ENCODE measurements around the gene COL7A1. TPM values are rescaled to one million over a fixed set of nuclear protein-coding genes. Genes with fewer than 3 reads are reported as not detected.

Gene COL7A1
- total RNA-seq, 1 experiment from 2014 or later: 40.0 TPM

DNA sequence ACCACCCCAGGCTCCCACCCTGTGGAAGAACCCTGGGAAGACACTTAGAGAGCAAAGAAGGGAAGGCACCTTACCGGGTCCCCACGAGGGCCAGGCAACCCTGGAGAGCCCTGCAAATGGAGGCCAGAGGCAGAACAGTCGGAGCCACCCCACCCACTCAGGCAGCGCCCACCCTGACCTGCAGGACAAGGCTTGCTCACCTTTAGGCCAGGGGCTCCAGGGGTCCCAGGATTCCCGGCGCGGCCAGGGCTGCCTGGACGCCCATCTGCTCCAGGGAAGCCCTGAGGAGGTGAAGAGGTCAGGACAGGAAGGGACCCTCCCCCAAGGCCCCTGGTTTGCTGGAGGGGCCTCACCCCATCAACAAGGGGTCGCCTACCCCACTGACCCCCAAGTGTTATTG lies 10.3 kb downstream of the COL7A1 start:
- Histone ChIP-seq H3K9me3 (ENCODE audit: control insufficient read depth, insufficient read depth, low read depth, low read length) (no peaks in the 10 kb centered on the region), H3K27ac (ENCODE audit: low read length) (no peak overlapping the region), H3K36me3 (ENCODE audit: control insufficient read depth, insufficient read depth, low read length) (no peaks in the 10 kb centered on the region), H3K27me3 (ENCODE audit: control insufficient read depth, insufficient read depth, low read length) (no peaks in the 10 kb centered on the region), H3K4me1 (ENCODE audit: control insufficient read depth, insufficient read depth, low read length) (no peaks in the 10 kb centered on the region), H3K4me3 (ENCODE audit: low read depth in 2 of 2, low read length in 2 of 2) (no peak overlapping the region)
- ChIA-PET POLR2A (no interaction called here), CTCF (no interaction called here)
- DNase-seq (ENCODE audit: low read depth, low spot score) (no peak), ATAC-seq (no peak)
- TF ChIP-seq, protein P1, sequence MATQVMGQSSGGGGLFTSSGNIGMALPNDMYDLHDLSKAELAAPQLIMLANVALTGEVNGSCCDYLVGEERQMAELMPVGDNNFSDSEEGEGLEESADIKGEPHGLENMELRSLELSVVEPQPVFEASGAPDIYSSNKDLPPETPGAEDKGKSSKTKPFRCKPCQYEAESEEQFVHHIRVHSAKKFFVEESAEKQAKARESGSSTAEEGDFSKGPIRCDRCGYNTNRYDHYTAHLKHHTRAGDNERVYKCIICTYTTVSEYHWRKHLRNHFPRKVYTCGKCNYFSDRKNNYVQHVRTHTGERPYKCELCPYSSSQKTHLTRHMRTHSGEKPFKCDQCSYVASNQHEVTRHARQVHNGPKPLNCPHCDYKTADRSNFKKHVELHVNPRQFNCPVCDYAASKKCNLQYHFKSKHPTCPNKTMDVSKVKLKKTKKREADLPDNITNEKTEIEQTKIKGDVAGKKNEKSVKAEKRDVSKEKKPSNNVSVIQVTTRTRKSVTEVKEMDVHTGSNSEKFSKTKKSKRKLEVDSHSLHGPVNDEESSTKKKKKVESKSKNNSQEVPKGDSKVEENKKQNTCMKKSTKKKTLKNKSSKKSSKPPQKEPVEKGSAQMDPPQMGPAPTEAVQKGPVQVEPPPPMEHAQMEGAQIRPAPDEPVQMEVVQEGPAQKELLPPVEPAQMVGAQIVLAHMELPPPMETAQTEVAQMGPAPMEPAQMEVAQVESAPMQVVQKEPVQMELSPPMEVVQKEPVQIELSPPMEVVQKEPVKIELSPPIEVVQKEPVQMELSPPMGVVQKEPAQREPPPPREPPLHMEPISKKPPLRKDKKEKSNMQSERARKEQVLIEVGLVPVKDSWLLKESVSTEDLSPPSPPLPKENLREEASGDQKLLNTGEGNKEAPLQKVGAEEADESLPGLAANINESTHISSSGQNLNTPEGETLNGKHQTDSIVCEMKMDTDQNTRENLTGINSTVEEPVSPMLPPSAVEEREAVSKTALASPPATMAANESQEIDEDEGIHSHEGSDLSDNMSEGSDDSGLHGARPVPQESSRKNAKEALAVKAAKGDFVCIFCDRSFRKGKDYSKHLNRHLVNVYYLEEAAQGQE (IDR thresholded peaks at IDR 0.05; ENCODE audit: insufficient read depth in 1 of 2, low read depth in 2 of 2, low read length in 1 of 2): no peak
- TF ChIP-seq TCF7L2 (IDR thresholded peaks at IDR 0.05; ENCODE audit: low read depth, low read length) (no peak), POLR2AphosphoS5 (IDR thresholded peaks at IDR 0.05; ENCODE audit: low read depth, low read length) (no peak), SIN3A (IDR thresholded peaks at IDR 0.05; ENCODE audit: borderline replicate concordance, insufficient read depth, low read depth, low read length) (no peak)
- TF ChIP-seq, protein P2, sequence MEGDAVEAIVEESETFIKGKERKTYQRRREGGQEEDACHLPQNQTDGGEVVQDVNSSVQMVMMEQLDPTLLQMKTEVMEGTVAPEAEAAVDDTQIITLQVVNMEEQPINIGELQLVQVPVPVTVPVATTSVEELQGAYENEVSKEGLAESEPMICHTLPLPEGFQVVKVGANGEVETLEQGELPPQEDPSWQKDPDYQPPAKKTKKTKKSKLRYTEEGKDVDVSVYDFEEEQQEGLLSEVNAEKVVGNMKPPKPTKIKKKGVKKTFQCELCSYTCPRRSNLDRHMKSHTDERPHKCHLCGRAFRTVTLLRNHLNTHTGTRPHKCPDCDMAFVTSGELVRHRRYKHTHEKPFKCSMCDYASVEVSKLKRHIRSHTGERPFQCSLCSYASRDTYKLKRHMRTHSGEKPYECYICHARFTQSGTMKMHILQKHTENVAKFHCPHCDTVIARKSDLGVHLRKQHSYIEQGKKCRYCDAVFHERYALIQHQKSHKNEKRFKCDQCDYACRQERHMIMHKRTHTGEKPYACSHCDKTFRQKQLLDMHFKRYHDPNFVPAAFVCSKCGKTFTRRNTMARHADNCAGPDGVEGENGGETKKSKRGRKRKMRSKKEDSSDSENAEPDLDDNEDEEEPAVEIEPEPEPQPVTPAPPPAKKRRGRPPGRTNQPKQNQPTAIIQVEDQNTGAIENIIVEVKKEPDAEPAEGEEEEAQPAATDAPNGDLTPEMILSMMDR (IDR thresholded peaks at IDR 0.05): no peak
- intact Hi-C loops (cut with micrococcal nuclease; ENCODE audit: unreplicated experiment): no loop called here
- in situ Hi-C loops (cut with HindIII; ENCODE audit: low pct_unique_long_range_greater_than_20kb, low sequenced_read_pairs): no loop called here
- BruUV-seq (replicated peaks): no TSS peak

DNA sequence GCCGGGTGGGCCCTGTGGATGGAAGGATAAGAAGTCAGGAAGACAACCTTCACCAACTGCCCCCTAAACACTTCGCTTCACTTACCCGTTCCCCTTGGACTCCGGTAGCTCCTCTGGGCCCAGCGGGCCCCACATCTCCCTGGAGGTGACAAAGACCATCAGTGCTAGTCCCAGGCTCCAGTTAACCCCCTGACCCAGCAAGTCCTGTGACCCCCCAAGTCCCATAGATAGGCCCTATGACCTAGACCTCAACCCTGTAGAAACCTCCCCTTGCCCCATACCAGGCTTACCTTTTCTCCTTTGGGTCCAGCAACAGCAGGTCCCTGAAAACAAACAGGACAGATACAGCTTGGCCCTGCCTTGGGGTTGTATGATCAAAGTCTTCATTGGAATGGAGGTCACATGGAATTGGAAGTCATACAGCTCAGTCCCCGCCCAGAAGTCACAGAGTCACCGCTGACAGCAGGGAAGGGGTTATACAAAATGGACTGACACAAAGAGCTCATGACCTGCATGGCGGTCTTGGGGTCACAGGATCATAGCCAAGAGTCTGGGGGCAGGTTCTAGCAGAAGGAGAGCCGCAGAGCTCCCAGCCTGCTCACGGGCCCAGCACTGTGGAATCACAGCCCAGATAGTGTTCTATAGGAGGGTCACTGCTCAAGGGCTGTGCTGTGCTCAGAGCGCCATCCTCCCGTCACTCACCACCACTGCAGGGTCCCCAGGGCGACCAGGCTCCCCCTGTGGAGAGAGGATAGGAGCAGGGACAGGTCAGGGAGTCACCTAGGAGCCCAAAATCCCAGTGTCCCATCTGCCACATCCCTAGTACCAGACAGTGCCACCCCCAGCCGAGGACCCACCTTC lies 13.3 kb downstream of the COL7A1 start:
- DNase-seq (ENCODE audit: low read depth, low spot score) (no peak), ATAC-seq (no peak)
- ChIA-PET POLR2A (interaction anchor here (0.6 kb wide), 2 partner anchors 21 to 204 kb away, joined by 3 to 6 read pairs; no protein-coding TSS in a partner anchor), CTCF (interaction anchor here (0.7 kb wide), 1 partner anchor 146 kb away, joined by 3 read pairs; no protein-coding TSS in a partner anchor)
- no peak for TF ChIP-seq POLR2AphosphoS5 (IDR thresholded peaks at IDR 0.05; ENCODE audit: low read depth, low read length)
- TF ChIP-seq, protein P1 (IDR thresholded peaks at IDR 0.05; ENCODE audit: insufficient read depth in 1 of 2, low read depth in 2 of 2, low read length in 1 of 2): no peak
- no peak for TF ChIP-seq TCF7L2 (IDR thresholded peaks at IDR 0.05; ENCODE audit: low read depth, low read length)
- no peaks in the 10 kb centered on the region for H3K4me1 ChIP-seq (ENCODE audit: control insufficient read depth, insufficient read depth, low read length)
- no peak overlapping the region for H3K4me3 ChIP-seq (ENCODE audit: low read depth in 2 of 2, low read length in 2 of 2)
- in situ Hi-C loops (cut with HindIII; ENCODE audit: low pct_unique_long_range_greater_than_20kb, low sequenced_read_pairs) (no loop called here), intact Hi-C loops (cut with micrococcal nuclease; ENCODE audit: unreplicated experiment) (no loop called here)
- no peaks in the 10 kb centered on the region for H3K27me3 ChIP-seq (ENCODE audit: control insufficient read depth, insufficient read depth, low read length)
- BruUV-seq (replicated peaks): no TSS peak
- no peak overlapping the region for H3K27ac ChIP-seq (ENCODE audit: low read length)
- no peaks in the 10 kb centered on the region for H3K36me3 ChIP-seq (ENCODE audit: control insufficient read depth, insufficient read depth, low read length)
- no peaks in the 10 kb centered on the region for H3K9me3 ChIP-seq (ENCODE audit: control insufficient read depth, insufficient read depth, low read depth, low read length)
